Kasumi-1 (cell line): ENCODE data around the gene PTMA.
A peak's percentile ranks its signal among the peaks of the same experiment; 100 is the strongest.
"Not testable (repeated sequence)": the region's sequence is repeated elsewhere in the genome, so short reads cannot be mapped to it uniquely, and the experiment has no call there.

ENCODE experiments used
- DNase-seq, 2 experiments: peaks; one replicate each; lab custom pipeline; 2025; lab: John Stamatoyannopoulos, UW

PTMA gene, protein sequence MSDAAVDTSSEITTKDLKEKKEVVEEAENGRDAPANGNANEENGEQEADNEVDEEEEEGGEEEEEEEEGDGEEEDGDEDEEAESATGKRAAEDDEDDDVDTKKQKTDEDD

DNA sequence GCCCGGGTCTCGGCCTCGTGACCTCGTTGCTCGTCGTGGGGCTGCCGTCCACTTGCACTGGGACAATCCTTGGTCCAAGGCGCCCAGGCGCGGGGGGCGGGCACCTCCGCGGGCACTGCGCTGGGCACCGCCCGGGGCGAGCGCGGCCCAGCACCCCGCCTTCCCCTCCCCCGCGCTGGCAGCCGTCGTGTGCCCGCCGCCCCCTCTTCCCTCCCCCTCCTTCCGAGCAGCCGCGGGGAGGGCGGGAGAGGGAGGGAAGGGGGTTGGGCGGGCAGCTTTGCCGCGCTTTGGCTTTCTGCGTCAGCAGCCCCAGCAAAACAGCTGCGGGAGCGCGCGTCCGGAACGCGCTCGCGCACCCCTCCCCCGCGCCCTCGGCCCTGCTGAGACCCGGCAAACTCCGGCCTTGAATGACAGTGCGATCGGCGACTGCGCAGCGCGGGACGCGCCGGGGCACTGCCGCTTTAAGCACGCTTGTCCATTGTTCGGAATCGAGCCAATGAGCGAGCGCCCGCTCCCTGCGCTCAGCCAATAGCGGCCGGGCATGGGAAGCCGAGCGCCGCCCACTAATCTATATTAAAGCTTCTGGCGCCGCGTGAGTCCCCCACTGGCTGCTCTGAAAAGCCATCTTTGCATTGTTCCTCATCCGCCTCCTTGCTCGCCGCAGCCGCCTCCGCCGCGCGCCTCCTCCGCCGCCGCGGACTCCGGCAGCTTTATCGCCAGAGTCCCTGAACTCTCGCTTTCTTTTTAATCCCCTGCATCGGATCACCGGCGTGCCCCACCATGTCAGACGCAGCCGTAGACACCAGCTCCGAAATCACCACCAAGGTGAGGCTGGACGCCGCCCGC is at the start of gene PTMA:
TSS of gene PTMA (plus strand) at position 599 of the 846 bp plus-strand sequence. CDS start at position 781, 182 bp downstream.
- peak; percentile 80 to 83 for DNase-seq

DNA sequence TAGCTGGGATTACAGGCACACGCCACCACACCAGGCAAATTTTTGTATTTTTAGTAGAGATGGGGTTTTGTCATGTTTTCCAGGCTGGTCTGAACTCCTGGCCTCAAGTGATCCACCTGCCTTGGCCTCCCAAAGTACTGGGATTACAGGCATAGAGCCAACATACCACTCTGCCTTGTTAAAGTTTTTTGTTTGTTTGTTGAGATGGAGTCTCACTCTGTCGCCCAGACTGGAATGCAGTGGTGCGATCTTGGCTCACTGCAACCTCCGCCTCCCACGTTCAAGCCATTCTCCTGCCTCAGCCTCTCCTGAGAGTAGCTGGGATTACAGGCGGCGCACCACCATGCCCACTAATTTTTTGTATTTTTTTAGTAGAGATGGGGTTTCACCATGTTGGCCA is 48.3 kb upstream of the PTMA start:
- not testable (repeated sequence) for DNase-seq

DNA sequence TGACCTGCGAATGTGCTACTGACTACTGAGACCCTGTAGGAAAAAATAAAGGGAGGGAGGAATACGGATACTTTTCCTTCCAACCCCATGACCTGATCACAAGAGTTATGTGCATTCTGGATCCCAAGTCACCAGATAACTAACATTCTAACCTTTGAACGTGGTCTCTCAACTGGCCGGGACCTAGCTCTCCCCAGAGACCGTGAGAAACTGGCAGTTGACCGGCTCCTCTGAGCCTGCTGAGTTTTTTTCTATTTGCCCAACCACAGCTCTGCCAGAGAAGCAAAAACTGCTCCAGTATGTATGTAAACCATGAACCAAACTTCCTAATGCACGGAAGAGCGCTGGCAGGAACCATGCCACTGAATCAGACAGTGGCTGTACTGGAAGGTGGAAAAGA is 47.5 kb upstream of the PTMA start:
- no peak for DNase-seq

DNA sequence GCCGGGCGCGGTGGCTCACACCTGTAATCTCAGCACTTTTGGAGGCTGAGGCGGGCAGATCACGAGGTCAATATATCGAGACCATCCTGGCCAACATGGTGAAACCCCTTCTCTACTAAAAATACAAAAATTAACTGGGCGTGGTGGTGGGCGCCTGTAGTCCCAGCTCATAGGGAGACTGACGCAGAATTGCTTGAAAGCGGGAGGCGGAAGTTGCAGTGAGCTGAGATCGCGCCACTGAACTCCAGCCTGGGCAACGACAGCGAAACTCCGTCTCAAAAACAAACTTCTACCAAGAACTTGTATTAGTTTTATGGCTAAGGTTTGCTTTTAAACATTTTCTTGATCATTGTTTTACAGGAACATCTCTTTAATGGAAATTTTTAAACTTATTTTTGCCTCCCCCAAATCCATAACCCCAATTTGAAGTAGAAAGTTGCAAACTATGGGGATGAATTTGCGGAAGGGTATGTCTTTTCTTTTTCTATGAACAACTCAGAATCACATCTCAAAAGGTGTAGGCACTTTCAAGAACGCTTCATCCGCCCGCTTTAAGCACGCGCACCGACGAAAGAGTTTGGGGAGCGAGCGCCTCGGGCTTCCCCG is 46.8 kb upstream of the PTMA start:
- DNase-seq, result no peak

DNA sequence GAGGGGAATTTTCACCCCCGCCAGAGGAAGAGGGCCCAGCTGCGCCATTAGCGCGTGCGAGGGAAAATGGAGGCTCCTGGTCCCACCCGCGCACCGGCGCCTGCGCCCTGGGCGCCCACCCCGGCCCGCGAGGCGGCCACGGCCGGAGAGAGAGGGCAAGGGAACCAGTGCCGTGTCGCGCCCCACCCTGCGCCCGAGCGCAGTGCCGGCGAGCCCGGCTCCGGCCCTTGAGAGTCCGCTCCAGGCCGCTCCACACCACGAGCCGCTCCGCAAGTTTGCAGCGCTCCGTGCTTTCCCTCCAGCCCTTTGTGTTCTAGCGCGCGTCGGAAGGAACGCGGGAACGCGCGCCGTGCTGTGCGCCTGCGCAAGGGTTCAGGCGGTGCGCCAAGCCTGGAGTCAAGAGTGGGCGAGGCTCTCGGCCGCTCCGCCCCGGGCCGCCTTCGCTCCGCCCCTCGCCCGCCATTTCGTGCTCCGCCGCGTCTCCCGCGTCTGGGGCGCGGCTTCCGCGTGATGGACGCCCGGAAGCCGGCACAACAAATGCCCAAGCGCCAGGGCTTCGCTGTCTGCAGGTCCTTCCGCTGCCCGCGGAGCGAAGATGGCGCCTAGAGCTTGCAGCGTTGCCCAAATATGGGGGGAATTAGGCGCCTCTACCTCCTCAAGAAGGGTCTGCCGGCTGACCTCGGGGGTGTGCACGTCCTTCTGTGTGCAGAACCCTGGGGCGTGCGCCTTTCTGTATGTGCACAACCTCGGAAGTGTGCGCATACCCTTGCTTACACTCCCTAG is 46.1 kb upstream of the PTMA start:
- peak; percentile 82 to 89 for DNase-seq

DNA sequence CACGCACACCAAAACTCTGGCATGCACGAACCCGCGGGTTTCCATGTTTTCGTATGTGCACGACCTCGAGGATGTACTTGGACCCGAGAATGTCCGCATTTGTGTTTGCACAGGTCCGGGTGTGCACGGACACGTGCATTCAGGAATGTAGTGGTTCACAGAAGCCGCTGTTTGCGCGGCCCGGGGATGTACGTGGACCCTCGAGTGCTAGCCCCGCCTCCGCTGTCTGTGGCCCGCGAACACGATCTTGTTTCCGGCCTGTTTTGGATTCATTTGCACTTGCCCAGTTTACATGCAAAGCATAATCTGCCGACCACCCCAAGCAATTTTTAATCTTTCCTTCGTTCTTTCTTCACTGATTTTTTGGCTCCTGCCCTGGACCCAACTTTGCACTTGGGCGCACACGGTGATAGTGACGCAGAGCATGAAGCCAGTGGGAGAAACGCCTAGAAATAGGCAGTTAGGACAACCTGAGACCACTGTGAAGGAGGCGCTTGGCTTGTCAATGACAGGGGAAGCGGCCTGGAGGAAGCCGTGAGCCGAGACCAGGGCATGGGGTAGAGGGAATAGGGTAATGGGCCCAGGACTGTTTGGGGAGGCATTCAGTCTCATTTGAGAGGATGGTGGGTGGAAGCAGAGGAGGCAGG is 45.4 kb upstream of the PTMA start:
- DNase-seq, result no peak

DNA sequence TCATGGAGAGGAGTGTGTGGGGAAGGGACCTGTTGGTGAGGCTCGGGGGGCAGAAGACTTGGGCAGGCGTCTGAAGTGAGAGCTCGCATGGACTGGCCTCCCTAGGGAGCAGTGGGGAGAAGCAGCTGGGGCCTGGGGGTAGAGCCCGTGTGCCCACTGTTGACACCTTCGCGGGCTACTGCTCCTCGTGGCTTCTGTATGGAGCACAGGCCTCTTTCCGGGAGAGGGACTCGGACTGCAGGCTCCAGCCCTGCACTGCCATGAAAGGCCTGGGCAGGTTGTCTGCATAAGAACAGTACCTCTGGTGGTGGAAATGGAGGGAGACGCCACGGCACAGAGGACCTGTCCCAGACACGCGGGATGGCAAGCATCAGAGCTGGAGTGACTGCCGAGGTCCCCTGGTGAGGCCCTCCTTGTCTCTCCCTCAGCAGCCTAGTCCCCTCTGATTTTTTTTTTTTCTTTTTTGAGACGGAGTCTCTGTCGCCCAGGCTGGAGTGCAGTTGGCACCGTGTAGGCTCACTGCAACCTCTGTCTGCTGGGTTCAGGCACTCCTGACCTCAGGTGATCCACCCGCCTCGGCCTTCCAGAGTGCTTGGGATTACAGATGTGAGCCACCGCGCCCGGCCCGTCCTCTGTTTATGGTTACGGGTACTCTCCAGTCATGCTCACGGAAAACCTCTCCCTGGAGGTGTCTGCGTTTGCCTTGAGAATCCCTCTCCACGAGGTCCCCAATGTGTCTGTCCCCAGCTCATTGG is 44.7 kb upstream of the PTMA start:
- no peak for DNase-seq

DNA sequence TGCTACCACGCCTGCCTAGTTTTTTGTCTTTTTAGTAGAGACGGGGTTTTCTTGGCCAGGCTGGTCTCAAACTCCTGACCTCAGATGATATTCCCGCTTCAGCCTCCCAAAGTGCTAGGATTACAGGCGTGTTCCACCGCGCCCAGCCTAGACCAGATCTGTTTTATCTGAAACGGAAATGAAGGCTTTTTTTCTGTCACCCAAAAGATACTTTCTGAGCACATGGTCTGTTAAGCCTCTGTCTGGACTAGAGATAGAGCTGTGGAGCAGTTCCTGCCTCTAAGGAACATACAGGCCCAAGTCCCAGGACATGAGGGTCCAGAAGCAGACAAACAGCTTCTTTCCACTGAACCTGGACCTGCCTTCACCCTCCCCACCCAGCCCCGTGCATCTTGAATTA is 43.6 kb upstream of the PTMA start:
- DNase-seq, result no peak

DNA sequence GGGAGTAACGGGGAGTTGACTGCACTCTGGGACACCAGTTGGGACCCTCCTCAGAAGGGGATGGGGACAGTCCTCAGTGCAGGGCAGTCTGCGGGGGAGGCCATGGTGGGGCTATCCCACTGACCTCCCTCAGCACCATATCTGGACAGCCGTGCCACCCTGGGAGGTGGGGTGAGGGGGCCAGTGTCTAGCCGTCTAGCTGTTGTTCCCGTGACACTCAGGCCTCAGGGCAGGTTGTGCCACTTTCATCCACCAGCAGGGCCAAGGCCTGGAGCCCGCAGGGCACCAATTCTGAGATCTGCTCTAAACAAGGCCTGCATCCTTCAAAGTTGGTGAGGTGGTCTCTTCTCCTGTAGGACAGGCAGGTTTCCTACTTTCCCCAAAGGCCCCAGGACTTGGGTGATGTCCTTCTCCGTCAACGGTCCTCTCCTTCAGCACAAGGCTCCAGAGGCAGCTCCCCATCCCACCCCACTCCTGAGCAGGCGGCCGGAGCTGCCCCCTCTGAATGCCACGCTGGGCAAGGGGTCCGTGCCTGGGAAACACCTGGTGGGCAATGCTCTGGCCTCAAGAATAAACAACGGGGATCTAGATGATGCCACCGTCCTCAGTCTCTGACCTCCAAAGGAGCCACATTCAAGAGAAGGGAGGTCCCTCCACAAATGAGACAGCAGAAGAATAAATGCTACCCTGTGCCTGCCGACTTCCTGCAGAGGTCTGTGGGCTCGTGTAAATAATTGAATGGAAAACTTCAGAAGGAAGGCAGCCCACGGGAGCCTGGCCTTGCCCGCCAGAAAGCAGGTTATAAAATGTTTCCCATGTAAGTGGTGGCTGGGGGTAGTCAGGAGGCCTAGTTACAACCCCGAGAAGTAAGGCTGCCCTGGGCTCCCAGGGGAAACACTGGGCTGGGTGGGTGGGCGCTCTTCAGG is 42.8 kb upstream of the PTMA start:
- DNase-seq, result no peak

DNA sequence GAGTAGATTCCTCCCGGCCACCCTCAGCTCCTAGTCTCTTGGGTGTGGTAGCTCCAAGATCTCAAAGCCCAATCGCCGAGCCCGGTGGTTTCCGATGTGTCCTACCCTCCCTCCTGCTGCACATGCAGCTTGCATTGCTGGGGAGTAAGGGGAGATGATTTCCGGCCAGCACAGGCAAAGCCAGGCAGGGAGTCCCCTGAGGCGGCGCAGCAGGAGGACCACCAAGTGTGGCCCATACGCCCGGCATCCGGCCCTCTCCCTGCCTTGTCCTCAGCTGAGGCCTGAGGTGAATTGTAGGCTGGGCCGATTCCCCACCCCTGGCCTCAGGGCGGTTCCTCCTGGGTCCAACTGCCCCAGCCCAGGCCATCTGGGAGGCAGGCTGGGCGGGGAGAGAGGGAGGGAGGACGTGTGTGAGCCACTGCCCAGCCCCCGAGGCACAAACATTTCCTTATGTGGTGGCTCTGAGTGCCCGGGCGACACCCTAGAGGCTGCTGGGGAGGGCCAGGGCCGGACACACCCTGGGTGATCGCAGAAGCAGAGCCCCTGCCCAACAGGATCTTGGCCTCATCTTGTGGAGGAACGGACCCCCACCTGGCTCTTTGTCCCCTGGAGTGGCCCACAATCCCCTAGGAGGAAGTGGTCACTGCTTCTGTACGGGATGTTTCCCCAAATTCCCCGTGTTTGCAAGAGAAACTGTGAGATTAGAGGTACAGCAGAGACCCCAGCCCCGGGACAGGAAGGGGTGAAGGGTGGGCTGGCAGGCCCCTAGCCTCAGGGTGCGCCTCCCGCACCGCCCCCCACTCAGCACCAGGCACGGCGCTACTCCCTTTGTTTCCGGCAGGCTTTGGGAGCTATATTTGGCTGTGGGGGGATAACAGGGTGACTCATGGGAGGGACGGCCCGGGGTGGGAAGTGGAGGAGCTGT is 41.9 kb upstream of the PTMA start:
- DNase-seq, result peak; percentile 74 to 77

DNA sequence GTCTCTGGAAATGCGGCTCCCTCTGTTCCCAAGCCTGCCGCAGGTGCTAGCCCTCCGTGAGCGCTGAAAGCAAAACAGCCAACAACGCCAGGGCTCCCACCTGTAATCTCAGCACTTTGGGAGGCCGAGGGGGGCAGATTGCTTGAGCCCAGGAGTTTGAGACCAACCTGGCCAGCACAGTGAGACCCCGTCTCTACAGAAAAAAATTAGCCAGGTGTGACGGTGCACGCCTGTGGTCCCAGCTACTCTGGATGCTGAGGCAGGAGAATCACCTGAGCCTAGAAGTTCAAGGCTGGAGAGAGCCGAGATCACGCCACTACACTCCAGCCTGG is 41.3 kb upstream of the PTMA start:
- no peak for DNase-seq

DNA sequence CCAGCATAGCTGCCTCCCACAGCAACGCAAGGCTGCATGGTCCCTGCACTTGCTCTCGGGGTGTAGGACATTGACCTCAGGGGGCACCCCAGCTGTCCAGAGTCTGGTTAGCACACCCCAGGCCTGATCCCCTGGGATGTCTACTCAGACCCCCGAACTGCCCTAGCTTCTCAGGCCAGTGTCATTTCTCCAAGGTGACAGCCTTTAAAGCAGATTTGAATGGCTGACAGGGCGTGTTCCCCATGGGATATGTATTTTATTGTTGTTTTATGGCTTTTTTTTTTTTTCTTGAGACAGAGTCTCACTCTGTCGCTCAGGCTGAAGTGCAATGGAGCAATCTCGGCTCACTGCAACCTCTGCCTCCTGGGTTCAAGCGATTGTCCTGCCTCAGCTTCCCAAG is 40.8 kb upstream of the PTMA start:
- DNase-seq, result no peak

DNA sequence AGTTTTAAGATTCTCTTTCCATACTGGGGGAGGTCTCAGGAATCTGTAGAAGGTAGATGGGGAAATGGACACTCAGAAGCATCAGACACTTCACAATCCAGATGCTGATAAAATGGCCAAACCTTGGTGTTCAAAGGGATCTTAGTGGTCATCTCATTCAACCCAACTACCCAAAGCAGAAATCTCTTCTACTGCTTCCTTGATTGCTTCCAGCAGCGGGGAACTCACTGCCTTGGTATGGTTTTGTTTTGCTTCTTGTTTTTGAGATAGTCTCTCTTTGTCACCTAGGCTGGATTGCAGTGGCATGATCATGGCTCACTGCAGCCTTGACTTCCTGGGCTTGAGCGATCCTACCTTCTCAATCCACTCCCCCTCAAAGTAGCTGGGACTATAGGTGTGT is 39.3 kb upstream of the PTMA start:
- DNase-seq, result no peak

DNA sequence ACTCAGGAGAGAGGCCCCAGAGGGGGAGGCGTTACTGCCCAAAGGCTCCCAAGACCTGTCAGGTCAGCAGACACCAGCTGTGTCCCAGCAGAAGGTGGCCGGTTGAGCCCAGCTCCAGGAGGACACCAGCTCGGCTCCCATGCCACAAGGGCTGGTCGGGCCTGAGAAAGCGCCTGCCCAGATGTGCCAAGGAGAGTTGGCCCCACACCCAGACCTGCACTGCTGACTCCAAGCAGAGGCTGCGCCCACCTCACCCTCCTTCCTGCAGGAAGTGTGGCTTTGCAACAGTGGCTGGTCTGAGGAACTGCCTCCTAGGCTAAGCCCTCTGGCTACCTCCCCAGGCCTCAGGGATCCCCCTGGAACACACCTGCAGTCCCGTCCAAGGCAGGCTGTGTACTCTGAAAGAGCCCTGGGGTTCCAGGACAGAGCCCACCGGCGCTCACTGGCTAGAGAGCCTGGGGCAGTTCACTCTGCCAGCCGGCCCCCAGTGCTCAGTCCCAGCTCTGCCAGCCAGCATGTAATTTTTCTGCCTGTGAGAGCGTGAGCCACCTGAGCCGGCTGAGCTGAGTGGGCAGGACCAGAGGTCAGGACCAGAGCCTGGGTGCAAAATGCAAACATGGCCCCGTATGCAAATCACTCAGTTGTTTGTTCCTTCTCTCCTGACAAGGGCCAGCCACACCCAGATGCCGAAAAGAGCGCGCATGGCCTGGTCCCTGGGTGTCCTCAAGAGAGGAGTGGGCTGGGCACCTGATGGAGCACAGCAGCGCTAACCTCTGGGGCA is 36.9 kb upstream of the PTMA start:
- DNase-seq, result peak in 1 of 2 experiments; percentile 12

DNA sequence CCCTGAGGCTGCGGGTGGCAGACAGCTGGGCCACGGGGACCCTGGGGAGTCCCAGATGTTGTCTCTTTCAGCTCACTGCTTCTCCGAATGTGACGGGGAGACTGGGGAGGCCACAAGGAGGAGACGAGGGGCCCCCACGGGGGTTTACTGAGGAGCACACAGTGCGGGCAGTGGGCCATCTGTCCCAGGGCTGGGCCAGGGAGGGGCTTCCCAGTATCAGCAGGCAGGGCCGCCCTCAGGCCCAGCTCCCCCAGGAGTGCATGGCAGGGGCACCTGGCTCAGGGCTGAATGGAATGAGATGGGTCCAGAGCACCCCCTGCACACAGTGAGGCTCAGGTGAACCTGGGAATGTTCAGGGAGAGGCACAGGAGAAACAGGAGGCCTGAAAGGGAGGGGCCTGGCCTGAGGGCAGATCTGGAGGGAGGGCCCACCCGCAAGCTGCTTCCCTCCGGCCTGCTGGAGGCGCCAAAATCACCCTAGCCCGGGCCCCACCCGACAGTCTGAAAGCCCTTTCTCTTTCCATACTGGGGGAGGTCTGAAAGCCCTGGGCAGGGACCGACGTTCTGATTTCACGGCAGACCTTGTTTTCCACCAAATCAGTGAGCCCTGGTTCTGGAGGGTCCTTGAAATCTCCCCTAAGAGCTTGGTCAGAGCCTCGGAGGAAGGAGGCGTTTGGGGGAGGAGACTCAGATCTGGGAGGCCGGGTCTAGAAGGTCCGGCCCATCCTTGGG is 35.5 kb upstream of the PTMA start:
- DNase-seq, result peak; percentile 40 to 56

DNA sequence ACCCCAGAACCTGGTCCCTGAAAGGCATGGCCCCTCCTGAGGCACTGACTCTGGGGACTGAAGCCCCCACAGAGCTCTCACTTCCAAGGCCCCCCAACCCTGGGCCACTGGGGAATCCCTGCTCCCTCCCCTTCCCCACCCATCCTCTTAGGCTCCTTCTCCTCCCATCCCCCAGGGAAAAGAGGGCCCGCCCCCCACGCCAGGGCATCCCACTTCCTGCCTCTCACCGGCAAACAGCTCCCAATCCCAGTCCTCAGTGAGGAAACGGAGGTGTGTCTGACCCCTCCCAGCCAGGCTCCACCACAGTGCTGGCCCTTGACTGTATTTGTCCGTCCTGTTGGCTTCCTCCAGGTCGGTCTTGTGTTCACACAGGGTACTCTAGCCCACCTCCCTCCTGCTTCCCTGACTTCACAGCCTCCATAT is 35.0 kb upstream of the PTMA start:
- no peak for DNase-seq

DNA sequence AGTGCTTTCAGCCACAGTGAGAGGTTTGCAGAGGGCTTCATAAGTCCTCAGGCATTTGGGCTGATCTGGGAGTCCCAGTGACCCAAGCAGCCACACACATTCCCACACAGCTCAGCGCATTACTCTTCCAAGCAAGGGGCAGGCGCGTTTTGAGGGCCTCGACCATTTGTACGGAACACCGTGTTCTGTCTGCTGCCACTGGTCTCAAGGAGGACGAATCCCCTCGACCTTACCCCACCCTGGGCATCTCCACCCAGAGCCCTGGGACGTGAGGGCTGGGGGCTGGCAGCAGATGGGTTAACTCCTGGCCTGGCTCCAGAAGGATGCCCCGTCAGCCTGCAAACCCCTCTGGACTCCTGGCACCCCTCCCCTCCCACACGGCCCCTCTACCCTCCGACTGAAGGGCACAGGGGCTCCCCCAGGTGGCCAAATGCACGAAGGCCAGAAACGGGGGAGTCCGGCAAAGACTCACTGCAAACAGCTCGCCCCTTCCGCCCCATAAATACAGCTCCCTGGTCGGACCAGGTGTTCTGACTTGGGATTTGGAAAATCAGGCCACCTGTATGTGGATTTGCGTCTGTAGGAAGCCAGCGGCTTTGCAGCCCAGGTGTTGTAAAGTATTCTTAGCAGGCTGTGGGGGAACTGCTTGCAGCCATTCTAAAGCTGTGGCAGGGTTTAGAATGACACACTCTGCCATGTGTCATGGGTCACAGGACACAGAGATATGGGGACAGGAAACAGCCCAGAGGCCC is 33.6 kb upstream of the PTMA start:
- DNase-seq, result peak; percentile 42 to 44
